ENCODE results near the gene SLC17A7.

DNA sequence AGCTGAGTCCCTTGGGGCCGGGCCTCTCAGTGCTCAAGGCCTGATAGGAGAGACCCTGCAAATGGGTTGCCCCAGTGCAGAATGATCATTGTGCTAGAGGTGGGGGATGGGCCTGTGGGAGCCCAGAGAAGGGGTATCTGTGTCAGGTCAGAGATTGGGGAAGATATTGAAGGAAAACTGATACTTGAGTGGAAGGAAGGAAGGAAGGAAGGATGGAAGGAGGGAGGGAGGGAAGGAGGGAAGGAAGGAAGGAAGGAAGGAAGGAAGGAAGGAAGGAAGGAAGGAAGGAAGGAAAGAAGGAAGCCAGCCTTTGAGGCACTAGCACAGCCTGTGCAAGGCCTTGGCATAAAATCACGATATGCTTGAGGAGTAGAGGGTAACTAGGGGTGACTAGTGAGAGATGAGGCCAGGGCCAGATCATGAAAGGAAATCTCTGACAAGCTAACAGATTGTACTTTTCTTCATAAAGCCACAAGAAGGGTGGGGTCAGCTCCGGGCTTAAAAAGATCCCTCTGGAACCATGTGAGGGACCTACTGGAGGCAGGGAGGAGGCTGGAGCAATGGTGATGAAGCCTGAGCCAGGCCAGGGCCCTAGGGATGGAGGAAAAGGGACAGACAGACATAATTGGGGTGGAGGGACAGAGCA lies 29.5 kb downstream of the SLC17A7 start:
- TF ChIP-seq TAF1 (IDR thresholded peaks at IDR 0.05; ENCODE audit: borderline replicate concordance, insufficient read depth, low read length) = no peak
- no peak for TF ChIP-seq POLR2AphosphoS5 (IDR thresholded peaks at IDR 0.05; ENCODE audit: low read depth, low read length)

All from PFSK-1 (cell line).